Fibroblast of lung (primary cell): Measurements from ENCODE around the gene RNF217. TPM values are rescaled to one million over a fixed set of nuclear protein-coding genes. Genes with fewer than 3 reads are reported as not detected.

Experiments
- DNase-seq, 2 donors: peaks; one replicate each; pipeline versions ENCODE4 v3.0.0 to v3.0.0-alpha.2; 2010; ENCODE audit warnings: low read depth in 2 of 2
- H2AFZ ChIP-seq: 2 replicates; pipeline ENCODE4 v1.5.1; 2012; ENCODE audit warnings: low read length, control low read depth, inconsistent platforms
- H3K27ac ChIP-seq: 2 replicates; pipeline ENCODE4 v1.5.1; 2011; ENCODE audit warnings: low read length, control low read depth; ENCODE audit not compliant: insufficient read depth
- H3K27me3 ChIP-seq: 2 replicates; pipeline ENCODE4 v1.5.1; 2011; ENCODE audit warnings: mild to moderate bottlenecking, low read length; ENCODE audit not compliant: control insufficient read depth, insufficient read depth
- H3K36me3 ChIP-seq: 2 replicates; pipeline ENCODE4 v1.5.1; 2011; ENCODE audit warnings: low read length; ENCODE audit not compliant: control insufficient read depth, insufficient read depth
- H3K4me1 ChIP-seq: 2 replicates; pipeline ENCODE4 v1.5.1; 2011; ENCODE audit warnings: low read length; ENCODE audit not compliant: control insufficient read depth, insufficient read depth; ENCODE audit errors: extremely low read depth
- H3K4me2 ChIP-seq: 2 replicates; pipeline ENCODE4 v1.5.1; 2011; ENCODE audit warnings: low read length, control low read depth; ENCODE audit not compliant: insufficient read depth; ENCODE audit errors: extremely low read depth
- H3K4me3 ChIP-seq, 4 experiments: fragments of 200-600 bp in 1 of 4; sonication (generic) in 1 of 4; replicated peaks in 1 of 4; 2 replicates each; pipeline ENCODE4 v1.5.1; 2011 to 2016; ENCODE audit warnings: low read length in 4 of 4, low read depth in 3 of 4, mild to moderate bottlenecking in 3 of 4, control low read depth in 2 of 4, inconsistent platforms in 1 of 4, mixed read lengths in 1 of 4; ENCODE audit not compliant: insufficient read depth in 1 of 4; ENCODE audit errors: control extremely low read depth in 1 of 4
- H3K79me2 ChIP-seq: 2 replicates; pipeline ENCODE4 v1.5.1; 2012; ENCODE audit warnings: mild to moderate bottlenecking, low read length, inconsistent platforms; ENCODE audit not compliant: control insufficient read depth, insufficient read depth
- H3K9ac ChIP-seq: 2 replicates; pipeline ENCODE4 v1.5.1; 2011; ENCODE audit warnings: mild to moderate bottlenecking, low read length, control low read depth; ENCODE audit not compliant: insufficient read depth
- H3K9me3 ChIP-seq: 2 replicates; pipeline ENCODE4 v1.5.1; 2012; ENCODE audit warnings: low read depth, low read length; ENCODE audit not compliant: control insufficient read depth, insufficient read depth
- H4K20me1 ChIP-seq: 2 replicates; pipeline ENCODE4 v1.5.1; 2011; ENCODE audit warnings: low read length; ENCODE audit not compliant: control insufficient read depth, insufficient read depth; ENCODE audit errors: extremely low read depth
- CTCF ChIP-seq, 2 donors: IDR thresholded peaks in 1 of 2; conservative IDR thresholded peaks in 1 of 2; 1 replicate in 1 of 2; 2 replicates in 1 of 2; pipeline ENCODE4 v1.5.1; 2011 to 2012; ENCODE audit warnings: low read length in 2 of 2, control low read depth in 1 of 2, inconsistent platforms in 1 of 2, low read depth in 1 of 2, mild to moderate bottlenecking in 1 of 2
- EZH2 ChIP-seq: IDR thresholded peaks from 2 replicates; pipeline ENCODE4 v1.5.1; 2012; ENCODE audit warnings: low read length, control low read depth, mild to moderate bottlenecking; ENCODE audit errors: missing control alignments
- polyA plus RNA-seq, 2 donors: library from polyadenylated mRNA; depleted of rRNA in 1 of 2; stranded (reverse) in 1 of 2; unstranded in 1 of 2; fragments of >200 nt; gene quantifications; 2 replicates each; pipeline ENCODE4 v1.2.1, GENCODE V29; 2011 to 2012; ENCODE audit warnings: missing spikeins in 1 of 2
- total RNA-seq: library from RNA; depleted of rRNA; stranded (reverse); fragments of >200 nt; gene quantifications from 2 replicates; pipeline ENCODE4 v1.2.1, GENCODE V29; 2014

The RNF217 gene
- total and polyA plus RNA-seq, 2 donors (not counting 1 experiment from before 2014, with no cell fraction given): 13.2 to 19.5 TPM

GRCh38 chr6:125086716-125087115 is 124.5 kb downstream of the RNF217 start:
- H3K4me3 ChIP-seq: no peak overlapping the region
- H3K4me1 ChIP-seq: no peaks in the 10 kb centered on the region
- no peak for DNase-seq
- TF ChIP-seq EZH2 (no peak), CTCF (conservative IDR thresholded peaks at IDR 0.05 in 1 of 2, IDR thresholded peaks at IDR 0.05 in 1 of 2; ENCODE audit: low read depth in 1 of 2, low read length in 2 of 2) (no peak)
- no peaks in the 10 kb centered on the region for H3K9me3 ChIP-seq
- H2AFZ ChIP-seq: no peak overlapping the region
- H3K4me2 ChIP-seq: no peak overlapping the region
- no peaks in the 10 kb centered on the region for H3K27me3 ChIP-seq
- H3K27ac ChIP-seq: no peak overlapping the region
- no peaks in the 10 kb centered on the region for H3K36me3 ChIP-seq
- no peak overlapping the region for H3K9ac ChIP-seq
- no peaks in the 10 kb centered on the region for H3K79me2 ChIP-seq
- H4K20me1 ChIP-seq: no peaks in the 10 kb centered on the region

- H3K4me3 ChIP-seq: no peak overlapping the region
- no peaks in the 10 kb centered on the region for H4K20me1 ChIP-seq
- TF ChIP-seq EZH2 (no peak), CTCF (conservative IDR thresholded peaks at IDR 0.05 in 1 of 2, IDR thresholded peaks at IDR 0.05 in 1 of 2; ENCODE audit: low read depth in 1 of 2, low read length in 2 of 2) (no peak)
- H3K27ac ChIP-seq: no peak overlapping the region
- H3K9me3 ChIP-seq: no peaks in the 10 kb centered on the region
- DNase-seq: no peak
- no peak overlapping the region for H2AFZ ChIP-seq
- no peaks in the 10 kb centered on the region for H3K4me1 ChIP-seq
- no peaks in the 10 kb centered on the region for H3K27me3 ChIP-seq
- no peak overlapping the region for H3K9ac ChIP-seq
- no peaks in the 10 kb centered on the region for H3K36me3 ChIP-seq
- no peaks in the 10 kb centered on the region for H3K79me2 ChIP-seq
- H3K4me2 ChIP-seq: no peak overlapping the region
These were observed 126.7 kb downstream of the RNF217 start for GRCh38 chr6:125088963-125089362.

GRCh38 chr6:125094563-125094962 is 132.3 kb downstream of the RNF217 start:
- no peak overlapping the region for H2AFZ ChIP-seq
- H3K36me3 ChIP-seq: no peaks in the 10 kb centered on the region
- no peak overlapping the region for H3K4me2 ChIP-seq
- DNase-seq: peak; percentile 49 to 84
- no peaks in the 10 kb centered on the region for H3K27me3 ChIP-seq
- H3K4me1 ChIP-seq: peaks cover 5% of the 10 kb centered on the region
- TF ChIP-seq CTCF (conservative IDR thresholded peaks at IDR 0.05 in 1 of 2, IDR thresholded peaks at IDR 0.05 in 1 of 2; ENCODE audit: low read depth in 1 of 2, low read length in 2 of 2) (no peak), EZH2 (no peak)
- no peaks in the 10 kb centered on the region for H3K79me2 ChIP-seq
- no peaks in the 10 kb centered on the region for H4K20me1 ChIP-seq
- no peak overlapping the region for H3K27ac ChIP-seq
- H3K9me3 ChIP-seq: no peaks in the 10 kb centered on the region
- no peak overlapping the region for H3K4me3 ChIP-seq
- H3K9ac ChIP-seq: no peak overlapping the region
